A549 (cell line): Measurements from ENCODE around the gene RABEP1. TPM values are rescaled to one million over a fixed set of nuclear protein-coding genes. Genes with fewer than 3 reads are reported as not detected.

Experiments used
- ATOH8 ChIP-seq: fragments of 250-450 bp; sonication (Bioruptor Pico); IDR thresholded peaks from 2 replicates; pipeline ENCODE4 v1.5.0; 2020; ENCODE audit warnings: low read depth, mild to moderate bottlenecking, moderate library complexity
- CTCF ChIP-seq: fragments of >200 bp; sonication (Bioruptor Twin); formaldehyde crosslinking; IDR thresholded peaks from 3 replicates; pipeline ENCODE4 v1.5.1; 2016
- E2F6 ChIP-seq: IDR thresholded peaks from 2 replicates; pipeline ENCODE4 v1.6.1; 2012; ENCODE audit warnings: low read depth, borderline replicate concordance
- EHMT2 ChIP-seq: fragments of 200-600 bp; sonication (generic); IDR thresholded peaks from 2 replicates; pipeline ENCODE4 v1.6.1; 2016; ENCODE audit warnings: antibody characterized with exemption, low read depth, mild to moderate bottlenecking, moderate library complexity
- ELK1 ChIP-seq: fragments of 150-350 bp; IDR thresholded peaks from 2 replicates; pipeline ENCODE4 v1.6.1; 2014; ENCODE audit warnings: low read depth, mild to moderate bottlenecking, low read length
- EP300 ChIP-seq, 2 experiments: fragments of >200 bp; sonication (Bioruptor Twin); formaldehyde crosslinking; IDR thresholded peaks; 2 replicates in 1 of 2; 3 replicates in 1 of 2; pipeline ENCODE4 v1.6.1; 2016 to 2017
- ESRRA ChIP-seq: fragments of 150-350 bp; IDR thresholded peaks from 2 replicates; pipeline ENCODE4 v1.6.1; 2014; ENCODE audit warnings: mild to moderate bottlenecking, low read length, borderline replicate concordance
- FOSB ChIP-seq: fragments of 250-450 bp; sonication (Bioruptor Pico); IDR thresholded peaks from 2 replicates; pipeline ENCODE4 v1.5.0; 2020; ENCODE audit warnings: mild to moderate bottlenecking, moderate library complexity
- HDAC2 ChIP-seq: fragments of 200-600 bp; sonication (generic); IDR thresholded peaks from 2 replicates; pipeline ENCODE4 v1.6.1; 2016
- HES2 ChIP-seq: fragments of >200 bp; sonication (Bioruptor Twin); formaldehyde crosslinking; IDR thresholded peaks from 2 replicates; pipeline ENCODE4 v1.6.1; 2016
- HEYL ChIP-seq: fragments of 250-450 bp; sonication (Bioruptor Pico); IDR thresholded peaks from 2 replicates; pipeline ENCODE4 v1.8.0; 2021; ENCODE audit warnings: mild to moderate bottlenecking, moderate library complexity
- HMGXB4 ChIP-seq: fragments of 250-450 bp; sonication (Bioruptor Pico); IDR thresholded peaks from 2 replicates; pipeline ENCODE4 v1.5.0; 2021; ENCODE audit warnings: mild to moderate bottlenecking, moderate library complexity, borderline replicate concordance
- HOXA7 ChIP-seq: fragments of 250-450 bp; sonication (Bioruptor Pico); IDR thresholded peaks from 2 replicates; pipeline ENCODE4 v1.5.0; 2020; ENCODE audit warnings: mild to moderate bottlenecking, moderate library complexity
- HOXB13 ChIP-seq: fragments of 250-450 bp; sonication (Bioruptor Pico); IDR thresholded peaks from 2 replicates; pipeline ENCODE4 v1.5.0; 2020; ENCODE audit warnings: low read depth, mild to moderate bottlenecking, moderate library complexity
- JUN ChIP-seq, 2 experiments: fragments of >200 bp; sonication (Bioruptor Twin); formaldehyde crosslinking; IDR thresholded peaks; 2 replicates in 1 of 2; 3 replicates in 1 of 2; pipeline ENCODE4 v1.6.1; 2016 to 2017
- KDM5A ChIP-seq: fragments of 200-600 bp; sonication (generic); IDR thresholded peaks from 2 replicates; pipeline ENCODE4 v1.6.1; 2016; ENCODE audit warnings: antibody characterized with exemption, mild to moderate bottlenecking
- MAFK ChIP-seq: fragments of 450-650 bp; IDR thresholded peaks from 2 replicates; pipeline ENCODE4 v1.6.1; 2014; ENCODE audit not compliant: partially characterized antibody
- MAZ ChIP-seq: fragments of 150-350 bp; IDR thresholded peaks from 2 replicates; pipeline ENCODE4 v1.6.1; 2014; ENCODE audit warnings: antibody characterized with exemption, low read depth, low read length, borderline replicate concordance
- MYC ChIP-seq: IDR thresholded peaks from 2 replicates; pipeline ENCODE4 v1.6.1; 2012; ENCODE audit warnings: mild to moderate bottlenecking, inconsistent platforms, low read length, improper control_type of control experiment, borderline replicate concordance
- NFE2L2 ChIP-seq: fragments of 150-350 bp; conservative IDR thresholded peaks from 2 replicates; pipeline ENCODE4 v1.6.1; 2014; ENCODE audit warnings: low read length
- NPAS2 ChIP-seq: fragments of 250-450 bp; sonication (Bioruptor Pico); IDR thresholded peaks from 2 replicates; pipeline ENCODE4 v1.8.0; 2022; ENCODE audit warnings: mild to moderate bottlenecking, moderate library complexity, borderline replicate concordance
- NR3C1 ChIP-seq: fragments of >200 bp; sonication (Bioruptor Twin); formaldehyde crosslinking; IDR thresholded peaks from 3 replicates; pipeline ENCODE4 v1.6.1; 2017
- PBX3 ChIP-seq: IDR thresholded peaks from 2 replicates; pipeline ENCODE4 v1.6.1; 2012
- POLR2A ChIP-seq: IDR thresholded peaks from 2 replicates; pipeline ENCODE4 v1.6.1; 2012; ENCODE audit warnings: mild to moderate bottlenecking, low read length
- POLR2AphosphoS2 ChIP-seq: conservative IDR thresholded peaks from 2 replicates; pipeline ENCODE4 v1.6.1; 2012; ENCODE audit warnings: low read length, improper control_type of control experiment, inconsistent platforms
- RAD21 ChIP-seq, 2 experiments: fragments of >200 bp in 1 of 2; sonication (Bioruptor Twin) in 1 of 2; formaldehyde crosslinking in 1 of 2; IDR thresholded peaks in 1 of 2; conservative IDR thresholded peaks in 1 of 2; 2 replicates in 1 of 2; 3 replicates in 1 of 2; pipeline ENCODE4 v1.6.1; 2012 to 2018; ENCODE audit warnings: inconsistent platforms in 1 of 2
- RARB ChIP-seq: fragments of 250-450 bp; sonication (Bioruptor Pico); IDR thresholded peaks from 2 replicates; pipeline ENCODE4 v1.8.0; 2021; ENCODE audit warnings: mild to moderate bottlenecking, moderate library complexity
- RCOR1 ChIP-seq: fragments of 150-350 bp; IDR thresholded peaks from 2 replicates; pipeline ENCODE4 v1.6.1; 2014; ENCODE audit warnings: antibody characterized with exemption, low read length, low read depth
- RNF2 ChIP-seq: fragments of 200-600 bp; sonication (generic); IDR thresholded peaks from 2 replicates; pipeline ENCODE4 v1.6.1; 2016; ENCODE audit warnings: low read depth, mild to moderate bottlenecking, antibody characterized with exemption, moderate library complexity, borderline replicate concordance
- TFCP2L1 ChIP-seq: fragments of 250-450 bp; sonication (Bioruptor Pico); IDR thresholded peaks from 2 replicates; pipeline ENCODE4 v1.5.0; 2021; ENCODE audit warnings: mild to moderate bottlenecking
- USF2 ChIP-seq: fragments of 450-650 bp; IDR thresholded peaks from 2 replicates; pipeline ENCODE4 v1.6.1; 2014; ENCODE audit warnings: antibody characterized with exemption
- ZC3H11A ChIP-seq: fragments of 450-650 bp; IDR thresholded peaks from 2 replicates; pipeline ENCODE4 v1.6.1; 2014; ENCODE audit warnings: antibody characterized with exemption, mild to moderate bottlenecking
- ZFP36 ChIP-seq: fragments of 450-650 bp; IDR thresholded peaks from 2 replicates; pipeline ENCODE4 v1.6.1; 2014; ENCODE audit warnings: borderline replicate concordance; ENCODE audit not compliant: partially characterized antibody
- ZNF302 ChIP-seq: fragments of 250-450 bp; sonication (Bioruptor Pico); IDR thresholded peaks from 2 replicates; pipeline ENCODE4 v1.9.0; 2021; ENCODE audit warnings: inconsistent platforms, mild to moderate bottlenecking, moderate library complexity
- polyA plus RNA-seq, 4 experiments: library from polyadenylated mRNA; depleted of rRNA in 3 of 4; stranded (reverse); fragments of >200 nt; fragmentation: RNase III in 1 of 4; extraction: RNeasy Plus Mini Kit Qiagen cat#74134 plus additional on column Dnase treatment in 1 of 4; gene quantifications; 2 replicates in 3 of 4; 3 replicates in 1 of 4; pipeline ENCODE4 v1.2.3, GENCODE V29; 2011 to 2017

RABEP1 gene
- polyA plus RNA-seq, 2 of the 4 experiments (the other 2 are of a cell fraction) = 44.7 to 65.5 TPM

- TF ChIP-seq CTCF (no peak), ELK1 (no peak), HOXA7 (CRISPR knock-in tag) (no peak), USF2 (0 out of 2 replicates have a peak, but pooled peaks have one; percentile 16), EHMT2 (no peak), NPAS2 (CRISPR knock-in tag) (no peak), ATOH8 (CRISPR knock-in tag) (no peak), POLR2A (peak; percentile 91), NR3C1 (no peak), ZFP36 (no peak), HES2 (no peak), E2F6 (no peak; the same call in none of the 2 replicates), HMGXB4 (CRISPR knock-in tag) (no peak), MAFK (no peak), HDAC2 (0 out of 2 replicates have a peak, but pooled peaks have one; percentile 18), NFE2L2 (no peak), MAZ (no peak), RNF2 (no peak), ESRRA (no peak), ZNF302 (no peak), RARB (0 out of 2 replicates have a peak, but pooled peaks have one; percentile 31), HOXB13 (CRISPR knock-in tag) (peak; percentile 61; the same call in 1 of the 2 replicates), RCOR1 (no peak), ZC3H11A (no peak), JUN (IDR thresholded peaks at IDR 0.05) (peak; percentile 59 to 64; a peak in 3 of 5 replicates), TFCP2L1 (CRISPR knock-in tag) (no peak), HEYL (no peak), PBX3 (no peak; the same call in 1 of the 2 replicates), RAD21 (conservative IDR thresholded peaks at IDR 0.05 in 1 of 2, IDR thresholded peaks at IDR 0.05 in 1 of 2) (no peak), MYC (peak; percentile 91), EP300 (IDR thresholded peaks at IDR 0.05) (0 out of 5 replicates have a peak, but pooled peaks of 1 of the 2 experiments have one; percentile 7), KDM5A (peak; percentile 71), FOSB (no peak), POLR2AphosphoS2 (no peak)
Measured at GRCh38 chr17:5419959-5420653, 138.0 kb downstream of the RABEP1 start, which contains the start of gene RPAIN (continued).
